Activated naive CD8-positive, alpha-beta T cell treated with anti-CD3 and anti-CD28 coated beads, Interleukin-2, amount 10 ng/mL, durations not matched to agents 7 days and 5 days (primary cell): ENCODE results near the gene RNF5. TPM values are rescaled to one million over a fixed set of nuclear protein-coding genes. Genes with fewer than 3 reads are reported as not detected.
"Not testable (repeated sequence)": the region's sequence is repeated elsewhere in the genome, so short reads cannot be mapped to it uniquely, and the experiment has no call there.

Experiments used
- ATAC-seq: fragments of 150-1000 bp; cut with Tn5 transposase; one replicate; pipeline ENCODE4 v1.10.0; 2021; ENCODE audit warnings: low read depth, moderate library complexity
- POLR2A ChIA-PET: fragments of 350-600 bp; sonication (Branson Sonifier 250); formaldehyde crosslinking; loops from one replicate; lab custom pipeline; 2021; ENCODE audit warnings: antibody characterized with exemption; lab: Charles Lee
- DNase-seq: peaks from one replicate; pipeline ENCODE4 v3.0.0; 2021
- H3K27ac Mint-ChIP-seq: one replicate; pipeline ENCODE4 v1.8.0; 2022; ENCODE audit warnings: mild to moderate bottlenecking, mixed read lengths
- H3K27me3 Mint-ChIP-seq: one replicate; pipeline ENCODE4 v1.8.0; 2022; ENCODE audit warnings: mild to moderate bottlenecking, moderate library complexity, mixed read lengths
- H3K36me3 Mint-ChIP-seq: one replicate; pipeline ENCODE4 v1.8.0; 2021; ENCODE audit warnings: mild to moderate bottlenecking, mixed read lengths
- H3K4me1 Mint-ChIP-seq: one replicate; pipeline ENCODE4 v1.8.0; 2021; ENCODE audit warnings: mixed read lengths
- H3K4me3 Mint-ChIP-seq: one replicate; pipeline ENCODE4 v1.8.0; 2022; ENCODE audit warnings: mild to moderate bottlenecking, moderate library complexity, mixed read lengths
- H3K9me3 Mint-ChIP-seq: one replicate; pipeline ENCODE4 v1.8.0; 2021; ENCODE audit warnings: mixed read lengths
- total RNA-seq, 2 experiments: library from RNA; stranded (reverse); gene quantifications; one replicate each; pipeline ENCODE4 v1.2.3, GENCODE V29; 2021

The RNF5 gene
- total RNA-seq, 2 experiments from 2014 or later: 44.5 to 49.5 TPM

DNA sequence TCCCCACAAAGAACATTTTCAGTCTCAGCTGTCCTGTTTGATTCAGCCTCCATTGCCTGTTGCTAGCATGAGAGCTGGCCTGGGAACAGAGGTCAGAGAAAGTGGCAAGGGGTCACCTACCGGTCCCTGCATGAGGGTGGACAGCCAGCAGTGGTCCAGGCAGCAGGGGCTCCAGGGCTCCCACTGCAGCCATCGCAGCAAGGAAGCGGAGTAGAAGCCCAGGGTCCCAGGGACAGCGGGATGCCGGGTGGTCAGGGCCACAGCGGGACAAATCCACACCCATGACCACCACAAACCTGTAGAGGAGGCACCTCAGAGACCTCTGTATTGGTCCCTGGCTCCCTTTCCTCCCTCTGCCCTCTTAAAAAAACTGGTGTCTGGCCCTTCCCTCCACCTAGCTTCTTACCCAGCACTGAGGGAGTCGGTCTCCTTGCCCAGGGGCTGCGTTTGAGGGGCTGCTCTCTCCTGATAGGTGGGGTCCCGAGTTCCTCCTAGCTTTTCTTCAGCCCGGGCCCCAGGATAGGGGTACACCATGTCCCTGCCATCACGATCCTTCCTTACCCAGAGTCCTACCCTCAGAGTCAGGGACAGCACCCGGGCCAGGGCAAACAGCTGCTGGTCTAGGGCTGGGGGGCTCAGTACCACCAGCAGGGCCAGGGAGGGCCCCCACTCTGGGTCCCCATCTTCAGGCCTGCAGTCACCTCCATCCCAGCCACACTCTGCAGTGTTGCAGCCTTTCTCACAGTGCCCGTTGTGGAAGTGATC, 22.7 kb downstream of the RNF5 start:
- Mint-ChIP-seq H3K9me3 (no peaks in the 10 kb centered on the region), H3K36me3 (no peaks in the 10 kb centered on the region), H3K27ac (no peak overlapping the region), H3K4me3 (no peak overlapping the region), H3K4me1 (peaks cover 4% of the 10 kb centered on the region), H3K27me3 (peaks cover 4% of the 10 kb centered on the region)
- POLR2A ChIA-PET: no interaction called here
- DNase-seq (no peak), ATAC-seq (no peak)

- H3K27ac Mint-ChIP-seq: no peak overlapping the region
- peaks cover 9% of the 10 kb centered on the region for H3K27me3 Mint-ChIP-seq
- no peaks in the 10 kb centered on the region for H3K36me3 Mint-ChIP-seq
These were observed 24.0 kb downstream of the RNF5 start for GRCh38 chr6:32202186-32202585.

DNA sequence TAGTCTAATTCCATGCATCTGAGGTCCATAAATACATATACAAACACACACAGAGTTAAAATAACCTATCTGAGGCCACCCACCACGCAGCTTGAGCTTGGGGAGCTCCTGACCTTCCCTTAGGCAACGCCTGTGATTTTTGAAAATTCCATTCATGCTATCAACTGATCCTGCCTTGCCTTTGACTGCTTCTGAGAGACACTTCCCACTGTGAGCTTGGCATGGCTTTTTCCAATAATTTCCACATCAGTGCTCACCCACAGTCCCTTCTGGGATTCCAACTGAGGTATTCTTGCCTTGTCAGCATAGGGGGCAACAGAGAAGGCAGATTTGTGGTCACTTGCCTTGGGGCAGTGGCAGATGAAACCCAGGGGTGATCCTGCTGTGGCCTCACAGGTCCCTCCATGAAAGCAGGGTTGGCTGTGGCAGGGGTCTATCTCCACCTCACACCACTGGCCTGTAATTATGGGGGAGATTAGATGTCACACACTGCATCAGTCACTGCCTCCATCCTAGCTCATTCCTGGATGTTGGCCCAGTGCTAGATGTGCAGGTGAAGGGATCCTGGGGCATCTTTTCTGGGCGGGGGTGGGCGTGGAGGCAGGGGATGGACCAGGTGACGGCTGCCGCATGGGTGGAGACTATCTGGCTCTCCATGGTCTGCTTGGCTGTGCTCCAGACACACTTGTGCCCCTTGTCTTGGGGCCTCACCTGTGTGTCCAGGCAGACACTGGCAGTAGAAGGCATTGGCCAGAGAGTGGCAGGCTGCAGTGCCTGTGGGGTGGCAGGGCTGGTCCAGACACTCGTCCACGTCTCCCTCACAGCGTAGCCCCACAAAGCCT, 25.4 kb downstream of the RNF5 start:
- no peak overlapping the region for H3K27ac Mint-ChIP-seq

More at GRCh38 chr6:32202186-32202585, 24.0 kb downstream of the RNF5 start:
- no peak overlapping the region for H3K4me3 Mint-ChIP-seq
- no peak for DNase-seq
- no peaks in the 10 kb centered on the region for H3K4me1 Mint-ChIP-seq
- POLR2A ChIA-PET: no interaction called here
- no peaks in the 10 kb centered on the region for H3K9me3 Mint-ChIP-seq
- ATAC-seq: no peak

GRCh38 chr6:32204268-32204715, 26.1 kb downstream of the RNF5 start:
- H3K4me3 Mint-ChIP-seq: no peak overlapping the region
- peaks cover 9% of the 10 kb centered on the region for H3K27me3 Mint-ChIP-seq
- no peaks in the 10 kb centered on the region for H3K9me3 Mint-ChIP-seq
- H3K4me1 Mint-ChIP-seq: no peaks in the 10 kb centered on the region
- no peaks in the 10 kb centered on the region for H3K36me3 Mint-ChIP-seq
- ATAC-seq (no peak), DNase-seq (no peak)
- POLR2A ChIA-PET: no interaction called here
- no peak overlapping the region for H3K27ac Mint-ChIP-seq

More for the DNA sequence above, 25.4 kb downstream of the RNF5 start:
- DNase-seq: no peak
- no peaks in the 10 kb centered on the region for H3K36me3 Mint-ChIP-seq
- POLR2A ChIA-PET: interaction anchor here (0.6 kb wide), 1 partner anchor 40 kb away, joined by 3 read pairs; no protein-coding TSS in a partner anchor
- no peaks in the 10 kb centered on the region for H3K9me3 Mint-ChIP-seq
- no peak overlapping the region for H3K4me3 Mint-ChIP-seq
- no peaks in the 10 kb centered on the region for H3K4me1 Mint-ChIP-seq
- ATAC-seq: no peak
- peaks cover 9% of the 10 kb centered on the region for H3K27me3 Mint-ChIP-seq

DNA sequence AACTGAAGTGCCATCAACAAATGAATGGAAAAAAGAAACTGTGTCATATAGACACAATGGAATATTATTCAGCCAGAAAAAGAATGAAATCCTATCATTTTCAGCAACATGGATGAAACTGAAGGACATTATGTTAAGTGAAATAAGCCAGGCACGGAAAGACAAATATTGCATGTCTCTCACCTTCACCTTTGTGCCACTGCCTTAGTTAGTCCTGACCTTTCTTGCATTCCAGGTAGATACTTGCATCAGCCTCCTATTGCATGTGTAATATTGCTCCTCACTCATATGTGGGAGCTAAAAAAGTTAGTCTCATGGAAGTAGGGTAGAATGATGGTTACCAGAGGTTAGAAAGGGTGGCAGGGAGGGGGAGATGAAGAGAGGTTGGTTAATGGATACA, 30.8 kb downstream of the RNF5 start:
- Mint-ChIP-seq H3K27ac (no peak overlapping the region), H3K27me3 (peaks cover 9% of the 10 kb centered on the region), H3K36me3 (no peaks in the 10 kb centered on the region)

GRCh38 chr6:32210191-32210601, 32.0 kb downstream of the RNF5 start:
- Mint-ChIP-seq H3K4me1 (peaks cover 4% of the 10 kb centered on the region), H3K27me3 (peaks cover 9% of the 10 kb centered on the region), H3K4me3 (no peak overlapping the region), H3K9me3 (no peaks in the 10 kb centered on the region), H3K27ac (no peak overlapping the region), H3K36me3 (no peaks in the 10 kb centered on the region)
- no peak for DNase-seq
- ATAC-seq: no peak
- POLR2A ChIA-PET: no interaction called here

More for the DNA sequence above, 30.8 kb downstream of the RNF5 start:
- ATAC-seq (no peak), DNase-seq (no peak)
- Mint-ChIP-seq H3K4me1 (no peaks in the 10 kb centered on the region), H3K9me3 (no peaks in the 10 kb centered on the region), H3K4me3 (no peak overlapping the region)
- POLR2A ChIA-PET: no interaction called here

DNA sequence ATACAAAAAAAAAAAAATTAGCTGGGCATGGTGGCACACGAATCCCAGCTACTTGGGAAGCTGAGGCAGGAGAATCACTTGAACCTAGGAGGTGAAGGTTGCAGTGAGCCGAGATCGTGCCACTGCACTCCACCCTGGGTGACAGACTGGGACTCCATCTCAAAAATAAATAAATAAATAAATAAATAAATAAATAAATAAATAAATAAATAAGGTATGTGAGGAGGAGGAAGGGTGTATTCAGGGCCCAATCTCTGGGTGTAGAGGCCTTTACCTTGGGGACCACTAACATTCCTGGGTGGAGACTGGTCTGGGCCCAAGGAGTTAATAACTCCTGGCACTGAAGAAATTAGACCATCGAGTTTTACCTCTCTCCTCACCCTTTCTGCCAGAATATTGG, 33.2 kb downstream of the RNF5 start:
- not testable (repeated sequence) for H3K9me3 Mint-ChIP-seq, H3K4me3 Mint-ChIP-seq, H3K27ac Mint-ChIP-seq, H3K36me3 Mint-ChIP-seq, H3K27me3 Mint-ChIP-seq, H3K4me1 Mint-ChIP-seq, DNase-seq, ATAC-seq
- POLR2A ChIA-PET: interaction anchor here (0.6 kb wide), 1 partner anchor 1978 kb away, joined by 4 read pairs; no protein-coding TSS in a partner anchor

DNA sequence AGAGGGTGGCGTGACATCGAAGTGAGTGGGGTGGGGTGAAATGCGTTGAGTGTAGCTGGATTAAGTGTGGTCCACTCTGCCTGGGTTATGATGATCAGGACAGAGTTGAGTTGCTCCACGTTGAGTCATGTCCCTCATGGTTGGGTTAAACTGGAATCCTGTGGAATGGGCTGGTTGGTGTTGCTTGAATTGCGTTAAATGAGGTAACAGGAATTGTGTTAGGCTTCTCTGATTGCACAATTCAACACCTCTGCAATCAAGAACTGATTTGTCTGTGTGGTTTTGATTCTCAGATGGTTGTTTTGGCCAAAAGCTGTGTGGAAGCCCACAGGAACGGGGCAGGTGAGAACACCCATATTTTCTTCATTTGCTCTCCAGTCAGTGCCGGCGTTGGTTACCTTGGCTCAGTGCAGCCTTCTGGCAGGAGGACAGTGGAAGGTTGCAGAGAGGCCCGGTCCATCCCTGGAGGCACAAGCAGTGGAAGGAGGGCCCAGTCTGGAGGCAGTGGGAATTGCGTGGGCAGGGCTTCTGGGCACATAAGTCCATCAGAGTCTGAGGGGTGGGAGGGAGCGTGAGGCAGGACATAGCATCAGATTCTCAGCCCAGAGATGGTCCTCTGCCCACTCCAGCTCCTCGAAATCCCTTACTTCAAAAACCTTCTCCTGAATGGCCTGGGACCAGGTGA, 34.0 kb downstream of the RNF5 start:
- Mint-ChIP-seq H3K4me3 (no peak overlapping the region), H3K27me3 (no peaks in the 10 kb centered on the region), H3K4me1 (peaks cover 8% of the 10 kb centered on the region), H3K27ac (no peak overlapping the region), H3K36me3 (no peaks in the 10 kb centered on the region), H3K9me3 (no peaks in the 10 kb centered on the region)
- ATAC-seq (no peak), DNase-seq (no peak)
- POLR2A ChIA-PET: interaction anchor here (0.6 kb wide), 1 partner anchor 1977 kb away, joined by 4 read pairs; no protein-coding TSS in a partner anchor

DNA sequence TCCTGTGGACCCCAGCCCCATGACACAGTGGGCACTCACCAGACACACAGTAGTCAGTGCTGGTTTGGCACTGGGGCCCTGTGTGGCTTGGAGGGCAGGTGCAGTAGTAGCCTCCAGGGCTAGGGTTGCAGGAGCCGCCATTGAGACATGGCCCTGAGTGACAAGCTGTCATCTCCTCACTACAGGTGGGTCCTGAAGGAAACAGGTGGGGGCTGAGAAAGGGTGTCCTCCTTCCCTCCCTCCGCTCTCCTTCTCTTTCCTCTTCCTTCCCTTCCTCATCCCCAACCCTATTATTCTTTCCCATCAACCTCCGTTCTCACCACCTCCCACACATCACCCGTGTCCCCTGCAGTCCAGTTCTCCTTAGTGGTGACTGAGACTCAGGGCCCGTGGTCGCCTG, 35.4 kb downstream of the RNF5 start:
- Mint-ChIP-seq H3K27me3 (no peaks in the 10 kb centered on the region), H3K27ac (no peak overlapping the region), H3K4me3 (no peak overlapping the region), H3K4me1 (peaks cover 8% of the 10 kb centered on the region), H3K9me3 (no peaks in the 10 kb centered on the region), H3K36me3 (no peaks in the 10 kb centered on the region)
- POLR2A ChIA-PET: no interaction called here
- ATAC-seq (no peak), DNase-seq (no peak)

DNA sequence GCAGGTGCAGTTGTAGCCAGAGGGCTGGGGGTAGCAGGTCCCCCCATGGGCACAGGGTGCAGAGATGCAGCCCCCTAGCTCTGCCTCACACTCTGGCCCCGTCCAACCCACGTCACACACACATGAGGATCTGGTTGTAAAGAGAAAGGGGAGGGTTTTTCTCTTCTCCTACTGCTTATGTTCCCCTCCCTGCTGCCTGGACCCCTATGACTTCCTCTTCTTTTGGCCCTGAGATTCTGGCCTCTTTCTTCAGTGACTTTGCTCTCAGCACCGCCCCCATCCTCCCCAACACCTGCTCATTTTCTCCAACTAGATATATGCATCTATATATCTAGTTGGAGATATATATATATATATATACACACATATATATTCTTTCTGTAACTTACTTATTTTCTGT, 35.9 kb downstream of the RNF5 start:
- Mint-ChIP-seq H3K4me3 (no peak overlapping the region), H3K36me3 (no peaks in the 10 kb centered on the region), H3K27ac (peak overlapping the region; percentile 62), H3K27me3 (no peaks in the 10 kb centered on the region), H3K9me3 (no peaks in the 10 kb centered on the region), H3K4me1 (peaks cover 8% of the 10 kb centered on the region)
- POLR2A ChIA-PET: no interaction called here
- ATAC-seq (no peak), DNase-seq (no peak)

DNA sequence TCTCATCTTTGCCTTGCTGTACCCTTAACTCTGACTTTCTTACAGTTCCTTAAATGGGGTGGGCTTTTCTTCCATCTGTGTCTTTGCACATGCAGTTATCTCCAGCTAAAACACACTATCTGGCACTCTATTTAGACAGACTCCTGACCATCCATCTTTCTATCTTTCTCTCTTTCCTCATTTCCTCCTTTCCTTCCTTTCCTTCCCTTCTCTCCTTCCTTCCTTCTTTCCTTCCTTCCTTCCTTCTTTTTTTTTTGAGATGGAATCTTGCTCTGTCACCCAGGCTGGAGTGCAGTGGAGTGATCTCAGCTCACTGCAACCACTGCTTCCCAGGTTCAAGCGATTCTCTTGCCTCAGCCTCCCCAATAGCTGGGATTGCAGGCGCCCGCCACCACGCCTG, 37.4 kb downstream of the RNF5 start:
- no peaks in the 10 kb centered on the region for H3K36me3 Mint-ChIP-seq
- H3K27me3 Mint-ChIP-seq: no peaks in the 10 kb centered on the region
- H3K4me3 Mint-ChIP-seq: no peak overlapping the region
- H3K27ac Mint-ChIP-seq: no peak overlapping the region
- ATAC-seq (no peak), DNase-seq (no peak)
- peaks cover 8% of the 10 kb centered on the region for H3K4me1 Mint-ChIP-seq
- no peaks in the 10 kb centered on the region for H3K9me3 Mint-ChIP-seq
- POLR2A ChIA-PET: no interaction called here

DNA sequence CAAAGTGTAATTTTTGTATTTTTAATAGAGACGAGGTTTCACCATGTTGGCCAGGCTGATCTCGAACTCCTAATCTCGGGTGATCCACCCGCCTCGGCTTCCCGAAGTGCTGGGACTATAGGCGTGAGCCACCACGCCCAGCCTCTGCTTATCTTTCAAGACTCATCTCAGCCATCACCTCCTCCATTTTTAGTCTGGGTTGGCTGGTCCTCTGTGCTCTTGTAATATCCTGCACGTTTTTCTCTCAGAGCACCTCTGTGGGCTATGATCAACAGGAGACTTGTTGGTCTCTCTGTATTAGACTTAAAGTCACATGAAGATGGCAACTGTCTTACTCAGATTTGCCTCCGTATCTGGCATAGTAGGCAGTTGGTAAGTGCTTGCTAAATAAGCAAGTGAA, 38.1 kb downstream of the RNF5 start:
- Mint-ChIP-seq H3K4me1 (peaks cover 8% of the 10 kb centered on the region), H3K27me3 (no peaks in the 10 kb centered on the region), H3K4me3 (no peak overlapping the region), H3K36me3 (no peaks in the 10 kb centered on the region), H3K27ac (no peak overlapping the region), H3K9me3 (no peaks in the 10 kb centered on the region)
- DNase-seq (no peak), ATAC-seq (no peak)
- POLR2A ChIA-PET: no interaction called here

DNA sequence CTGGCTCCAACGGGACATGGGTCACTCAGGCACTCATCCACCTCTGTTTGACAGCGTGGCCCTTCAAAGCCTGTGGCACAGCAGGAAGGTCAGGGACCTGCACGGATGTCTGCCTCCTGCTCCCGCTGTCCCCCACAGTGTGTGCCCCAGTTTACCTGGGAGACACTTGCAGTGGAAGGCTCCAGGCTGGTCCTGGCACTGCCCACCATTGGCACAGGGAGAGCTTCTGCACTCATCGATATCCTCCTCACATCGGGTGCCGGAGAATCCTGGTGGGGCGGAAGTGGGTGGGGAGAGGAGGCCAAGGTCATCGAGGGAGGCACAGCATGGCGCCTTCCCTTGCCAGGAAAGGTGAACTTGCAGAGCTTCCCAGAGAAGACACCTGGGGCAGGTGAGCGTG, 38.8 kb downstream of the RNF5 start:
- DNase-seq (no peak), ATAC-seq (no peak)
- Mint-ChIP-seq H3K27me3 (no peaks in the 10 kb centered on the region), H3K4me1 (peaks cover 8% of the 10 kb centered on the region), H3K27ac (no peak overlapping the region), H3K9me3 (no peaks in the 10 kb centered on the region), H3K36me3 (no peaks in the 10 kb centered on the region), H3K4me3 (no peak overlapping the region)
- POLR2A ChIA-PET: interaction anchor here (0.9 kb wide), 1 partner anchor 11 kb away, joined by 3 read pairs; no protein-coding TSS in a partner anchor
